HepG2 (cell line): ENCODE results near the gene MOSPD2. TPM values are rescaled to one million over a fixed set of nuclear protein-coding genes. Genes with fewer than 3 reads are reported as not detected.

Source experiments
- ATAC-seq: fragments of 200-7000 bp; cut with Tn5 transposase; 3 replicates; pipeline ENCODE4 v1.9.1; 2020; ENCODE audit warnings: mild to moderate bottlenecking, moderate library complexity
- BruUV-seq: library from RNA; stranded (reverse); fragments of 400-500 nt; replicated peaks from 2 replicates; lab custom pipeline; 2021; lab: Mats Ljungman, UMichigan
- CTCF ChIA-PET: fragments of 300-600 bp; formaldehyde crosslinking; extraction: SDS; loops from one replicate; lab custom pipeline; 2021; ENCODE audit warnings: low total read pairs, inconsistent platforms, low intra/inter-chr PET ratio; lab: Yijun Ruan, JAX
- POLR2A ChIA-PET: fragments of 350-600 bp; sonication (Branson Sonifier 250); formaldehyde crosslinking; loops from one replicate; lab custom pipeline; 2020; ENCODE audit warnings: antibody characterized with exemption, inconsistent platforms; lab: Yijun Ruan, JAX
- DNase-seq: peaks from one replicate; pipeline ENCODE4 v3.0.0-alpha.2; 2015; ENCODE audit warnings: low spot score
- FAIRE-seq: peaks from 3 replicates; lab custom pipeline; 2011; peaks lifted over from hg19 to GRCh38; lab: Jason Lieb, UNC
- H2AFZ ChIP-seq: one replicate; pipeline ENCODE4 v1.6.1; 2011; ENCODE audit warnings: low read length, inconsistent platforms
- H3K27ac ChIP-seq: fragments of 300-600 bp; 3 replicates; pipeline ENCODE4 v1.8.0; 2011; ENCODE audit warnings: mixed run types, mild to moderate bottlenecking, mixed read lengths, low read length, inconsistent platforms; ENCODE audit not compliant: insufficient read depth; ENCODE audit errors: extremely low read length
- H3K27me3 ChIP-seq, 2 experiments: fragments of 200-600 bp in 1 of 2; 2 replicates in 1 of 2; 3 replicates in 1 of 2; pipeline versions ENCODE4 v1.6.0 to v1.8.0; 2011; ENCODE audit warnings: low read length in 2 of 2, mild to moderate bottlenecking in 2 of 2, moderate library complexity in 2 of 2, inconsistent platforms in 1 of 2; ENCODE audit not compliant: insufficient read depth in 2 of 2, control insufficient read depth in 1 of 2
- H3K36me3 ChIP-seq, 2 experiments: fragments of 200-600 bp in 1 of 2; replicated peaks in 1 of 2; 2 replicates in 1 of 2; 3 replicates in 1 of 2; pipeline versions ENCODE4 v1.5.1 to v1.8.0; 2011; ENCODE audit warnings: low read length in 2 of 2, inconsistent platforms in 1 of 2; ENCODE audit not compliant: insufficient read depth in 2 of 2, control insufficient read depth in 1 of 2
- H3K4me1 ChIP-seq: 2 replicates; pipeline ENCODE4 v1.5.1; 2012; ENCODE audit warnings: low read length, inconsistent platforms; ENCODE audit not compliant: insufficient read depth
- H3K4me2 ChIP-seq: 2 replicates; pipeline ENCODE4 v1.6.0; 2011; ENCODE audit warnings: low read depth, low read length, inconsistent platforms
- H3K4me3 ChIP-seq, 3 experiments: fragments of 200-600 bp in 1 of 3; sonication (generic), shearing (Covaris generic) in 1 of 3; replicated peaks in 1 of 3; 2 replicates each; pipeline ENCODE4 v1.5.1; 2011 to 2016; ENCODE audit warnings: low read length in 3 of 3, inconsistent platforms in 2 of 3, low read depth in 2 of 3, mild to moderate bottlenecking in 2 of 3, control low read depth in 1 of 3, mixed read lengths in 1 of 3; ENCODE audit not compliant: insufficient read depth in 1 of 3
- H3K79me2 ChIP-seq: one replicate; pipeline ENCODE4 v1.6.1; 2011; ENCODE audit warnings: low read length, inconsistent platforms; ENCODE audit not compliant: insufficient read depth
- H3K9ac ChIP-seq: 2 replicates; pipeline ENCODE4 v1.6.0; 2011; ENCODE audit warnings: mild to moderate bottlenecking, low read depth, low read length, inconsistent platforms; ENCODE audit not compliant: insufficient read depth
- H3K9me3 ChIP-seq: 2 replicates; pipeline ENCODE4 v1.5.1; 2012; ENCODE audit warnings: mild to moderate bottlenecking, low read length
- H4K20me1 ChIP-seq: 2 replicates; pipeline ENCODE4 v1.6.0; 2011; ENCODE audit warnings: inconsistent platforms, mild to moderate bottlenecking, low read length, moderate library complexity; ENCODE audit not compliant: insufficient read depth
- CREB3 ChIP-seq: sonication (generic); formaldehyde crosslinking; IDR thresholded peaks from 2 replicates; pipeline ENCODE4 v1.5.0; 2020; ENCODE audit warnings: missing genetic modification reagents
- DBP ChIP-seq: sonication (generic); formaldehyde crosslinking; IDR thresholded peaks from 2 replicates; pipeline ENCODE4 v1.4.0; 2020; ENCODE audit warnings: missing genetic modification reagents; ENCODE audit errors: not compliant biosample characterization
- E2F2 ChIP-seq: sonication (generic); formaldehyde crosslinking; IDR thresholded peaks from 2 replicates; pipeline ENCODE4 v1.4.0; 2020; ENCODE audit warnings: missing genetic modification reagents, borderline replicate concordance
- GPBP1L1 ChIP-seq: sonication (generic); formaldehyde crosslinking; IDR thresholded peaks from 2 replicates; pipeline ENCODE4 v1.5.0; 2020; ENCODE audit warnings: mild to moderate bottlenecking, missing genetic modification reagents
- GTF3A ChIP-seq: sonication (generic); formaldehyde crosslinking; conservative IDR thresholded peaks from 2 replicates; pipeline ENCODE4 v1.4.0; 2020; ENCODE audit warnings: mild to moderate bottlenecking, missing genetic modification reagents
- MAFK ChIP-seq, 2 experiments: IDR thresholded peaks in 1 of 2; conservative IDR thresholded peaks in 1 of 2; 2 replicates each; pipeline ENCODE4 v1.6.1; 2011; ENCODE audit warnings: improper control_type of control experiment in 2 of 2, low read length in 2 of 2
- MTERF4 ChIP-seq: sonication (generic); formaldehyde crosslinking; IDR thresholded peaks from 2 replicates; pipeline ENCODE4 v1.8.0; 2023; ENCODE audit warnings: mild to moderate bottlenecking, missing genetic modification reagents
- PRPF4 ChIP-seq: fragments of 200-400 bp; formaldehyde crosslinking; IDR thresholded peaks from 2 replicates; pipeline ENCODE4 v1.6.1; 2016; ENCODE audit warnings: low read length, low read depth; ENCODE audit not compliant: poor library complexity, severe bottlenecking
- U2AF1 ChIP-seq: fragments of 200-400 bp; formaldehyde crosslinking; optimal IDR thresholded peaks from 2 replicates; pipeline ENCODE3; 2017; ENCODE audit warnings: mild to moderate bottlenecking, low read depth, low read length
- ZBED4 ChIP-seq: sonication (generic); formaldehyde crosslinking; IDR thresholded peaks from 2 replicates; pipeline ENCODE4 v1.4.0; 2020; ENCODE audit warnings: missing genetic modification reagents, borderline replicate concordance
- ZNF292 ChIP-seq: sonication (generic); formaldehyde crosslinking; IDR thresholded peaks from 2 replicates; pipeline ENCODE4 v1.8.1; 2022; ENCODE audit warnings: mild to moderate bottlenecking, low read depth, missing genetic modification reagents, borderline replicate concordance
- ZNF547 ChIP-seq: sonication (generic); formaldehyde crosslinking; IDR thresholded peaks from 2 replicates; pipeline ENCODE4 v1.5.1; 2020; ENCODE audit warnings: mild to moderate bottlenecking, missing genetic modification reagents
- ZNF816 ChIP-seq: sonication (generic); formaldehyde crosslinking; IDR thresholded peaks from 2 replicates; pipeline ENCODE4 v1.8.0; 2022; ENCODE audit warnings: missing genetic modification reagents, mild to moderate bottlenecking, borderline replicate concordance
- WGBS: methylation state at CpG from one replicate; pipeline ENCODE4 v1.1.6; 2017; ENCODE audit warnings: low lambda C conversion rate; 5-methylcytosine and 5-hydroxymethylcytosine counted together
- in situ Hi-C: cut with HindIII; loops from 2 replicates; pipeline ENCODE4 v1.10.0; 2017; ENCODE audit warnings: low pct_unique_long_range_greater_than_20kb; ENCODE audit not compliant: extremely low pct_ligation_motif_present
- intact Hi-C: fragments of 100-400 bp; cut with micrococcal nuclease; formaldehyde crosslinking; loops from one replicate; pipeline ENCODE4 v1.10.0; 2022; ENCODE audit not compliant: unreplicated experiment
- polyA plus RNA-seq, 8 experiments: library from polyadenylated mRNA; depleted of rRNA in 3 of 8; stranded (reverse) in 7 of 8; unstranded in 1 of 8; fragments of >200 nt; fragmentation: Illumina TruSeq in 4 of 8; extraction: Trizol in 4 of 8; gene quantifications; 2 replicates each; pipeline versions ENCODE4 v1.2.1 to v1.2.3, GENCODE V29; 2011 to 2016; ENCODE audit warnings: low read depth in 4 of 8, missing spikeins in 1 of 8, mixed read lengths in 1 of 8; ENCODE audit not compliant: insufficient read depth in 1 of 8
- total RNA-seq, 5 experiments: library from RNA; depleted of rRNA; stranded (reverse); fragments of >200 nt; fragmentation: Illumina TruSeq; extraction: Trizol; gene quantifications; 2 replicates each; pipeline ENCODE4 v1.2.3, GENCODE V29; 2016; ENCODE audit warnings: low read depth in 1 of 5

Gene MOSPD2
- total and polyA plus RNA-seq, 2 of the 13 experiments (the other 11 are each of a cell fraction or from before 2014, with no cell fraction given): 4.8 to 7.0 TPM

GRCh38 chrX:14884714-14885113 is 11.5 kb downstream of the MOSPD2 start (continued):
- TF ChIP-seq ZBED4 (CRISPR knock-in tag) (no peak), MTERF4 (CRISPR knock-in tag) (no peak)

- intact Hi-C loops: no loop called here
- no peak overlapping the region for H2AFZ ChIP-seq
- DNase-seq (no peak), FAIRE-seq (no peak), ATAC-seq (no peak)
- no TSS peak for BruUV-seq
- no peaks in the 10 kb centered on the region for H3K9me3 ChIP-seq
- no peak overlapping the region for H3K4me3 ChIP-seq
- in situ Hi-C loops: no loop called here
- H4K20me1 ChIP-seq: no peaks in the 10 kb centered on the region
- no peaks in the 10 kb centered on the region for H3K4me1 ChIP-seq
- CTCF ChIA-PET: no interaction called here
- WGBS: 100% methylated on average over 2 of the region's 3 CpGs
- H3K27me3 ChIP-seq: no peaks in the 10 kb centered on the region
- H3K27ac ChIP-seq: no peak overlapping the region
- no peak overlapping the region for H3K9ac ChIP-seq
- no peaks in the 10 kb centered on the region for H3K36me3 ChIP-seq
- POLR2A ChIA-PET: no interaction called here
- H3K4me2 ChIP-seq: no peak overlapping the region
- H3K79me2 ChIP-seq: no peaks in the 10 kb centered on the region
- TF ChIP-seq CREB3 (CRISPR knock-in tag) (no peak), E2F2 (no peak), U2AF1 (no peak), ZNF292 (CRISPR knock-in tag) (no peak), PRPF4 (no peak), DBP (CRISPR knock-in tag) (no peak), GPBP1L1 (CRISPR knock-in tag) (no peak), MAFK (conservative IDR thresholded peaks at IDR 0.05 in 1 of 2, IDR thresholded peaks at IDR 0.05 in 1 of 2; ENCODE audit: low read length in 2 of 2) (no peak), GTF3A (no peak), ZNF547 (CRISPR knock-in tag) (no peak), ZNF816 (no peak)
Observed at GRCh38 chrX:14886252-14886651, 13.0 kb downstream of the MOSPD2 start.
